HepG2 (cell line): ENCODE results near the gene TRDN. TPM values are rescaled to one million over a fixed set of nuclear protein-coding genes. Genes with fewer than 3 reads are reported as not detected.

ENCODE experiments used
- ATAC-seq: fragments of 200-7000 bp; cut with Tn5 transposase; 3 replicates; pipeline ENCODE4 v1.9.1; 2020; ENCODE audit warnings: mild to moderate bottlenecking, moderate library complexity
- BruUV-seq: library from RNA; stranded (reverse); fragments of 400-500 nt; replicated peaks from 2 replicates; lab custom pipeline; 2021; lab: Mats Ljungman, UMichigan
- CTCF ChIA-PET: fragments of 300-600 bp; formaldehyde crosslinking; extraction: SDS; loops from one replicate; lab custom pipeline; 2021; ENCODE audit warnings: low total read pairs, inconsistent platforms, low intra/inter-chr PET ratio; lab: Yijun Ruan, JAX
- POLR2A ChIA-PET: fragments of 350-600 bp; sonication (Branson Sonifier 250); formaldehyde crosslinking; loops from one replicate; lab custom pipeline; 2020; ENCODE audit warnings: antibody characterized with exemption, inconsistent platforms; lab: Yijun Ruan, JAX
- DNase-seq: peaks from one replicate; pipeline ENCODE4 v3.0.0-alpha.2; 2015; ENCODE audit warnings: low spot score
- FAIRE-seq: peaks from 3 replicates; lab custom pipeline; 2011; peaks lifted over from hg19 to GRCh38; lab: Jason Lieb, UNC
- H2AFZ ChIP-seq: one replicate; pipeline ENCODE4 v1.6.1; 2011; ENCODE audit warnings: low read length, inconsistent platforms
- H3K27ac ChIP-seq: fragments of 300-600 bp; 3 replicates; pipeline ENCODE4 v1.8.0; 2011; ENCODE audit warnings: mixed run types, mild to moderate bottlenecking, mixed read lengths, low read length, inconsistent platforms; ENCODE audit not compliant: insufficient read depth; ENCODE audit errors: extremely low read length
- H3K27me3 ChIP-seq, 2 experiments: fragments of 200-600 bp in 1 of 2; 2 replicates in 1 of 2; 3 replicates in 1 of 2; pipeline versions ENCODE4 v1.6.0 to v1.8.0; 2011; ENCODE audit warnings: low read length in 2 of 2, mild to moderate bottlenecking in 2 of 2, moderate library complexity in 2 of 2, inconsistent platforms in 1 of 2; ENCODE audit not compliant: insufficient read depth in 2 of 2, control insufficient read depth in 1 of 2
- H3K36me3 ChIP-seq, 2 experiments: fragments of 200-600 bp in 1 of 2; replicated peaks in 1 of 2; 2 replicates in 1 of 2; 3 replicates in 1 of 2; pipeline versions ENCODE4 v1.5.1 to v1.8.0; 2011; ENCODE audit warnings: low read length in 2 of 2, inconsistent platforms in 1 of 2; ENCODE audit not compliant: insufficient read depth in 2 of 2, control insufficient read depth in 1 of 2
- H3K4me1 ChIP-seq: 2 replicates; pipeline ENCODE4 v1.5.1; 2012; ENCODE audit warnings: low read length, inconsistent platforms; ENCODE audit not compliant: insufficient read depth
- H3K4me2 ChIP-seq: 2 replicates; pipeline ENCODE4 v1.6.0; 2011; ENCODE audit warnings: low read depth, low read length, inconsistent platforms
- H3K4me3 ChIP-seq, 3 experiments: fragments of 200-600 bp in 1 of 3; sonication (generic), shearing (Covaris generic) in 1 of 3; replicated peaks in 1 of 3; 2 replicates each; pipeline ENCODE4 v1.5.1; 2011 to 2016; ENCODE audit warnings: low read length in 3 of 3, inconsistent platforms in 2 of 3, low read depth in 2 of 3, mild to moderate bottlenecking in 2 of 3, control low read depth in 1 of 3, mixed read lengths in 1 of 3; ENCODE audit not compliant: insufficient read depth in 1 of 3
- H3K79me2 ChIP-seq: one replicate; pipeline ENCODE4 v1.6.1; 2011; ENCODE audit warnings: low read length, inconsistent platforms; ENCODE audit not compliant: insufficient read depth
- H3K9ac ChIP-seq: 2 replicates; pipeline ENCODE4 v1.6.0; 2011; ENCODE audit warnings: mild to moderate bottlenecking, low read depth, low read length, inconsistent platforms; ENCODE audit not compliant: insufficient read depth
- H3K9me3 ChIP-seq: 2 replicates; pipeline ENCODE4 v1.5.1; 2012; ENCODE audit warnings: mild to moderate bottlenecking, low read length
- H4K20me1 ChIP-seq: 2 replicates; pipeline ENCODE4 v1.6.0; 2011; ENCODE audit warnings: inconsistent platforms, mild to moderate bottlenecking, low read length, moderate library complexity; ENCODE audit not compliant: insufficient read depth
- ATF4 ChIP-seq, 2 experiments: fragments of 450-650 bp in 1 of 2; sonication (generic) in 1 of 2; formaldehyde crosslinking; IDR thresholded peaks; 2 replicates each; pipeline versions ENCODE4 v1.5.0 to v1.8.0; 2020 to 2022; ENCODE audit warnings: mild to moderate bottlenecking in 1 of 2, missing genetic modification reagents in 1 of 2
- BORCS8-MEF2B ChIP-seq: sonication (generic); formaldehyde crosslinking; IDR thresholded peaks from 2 replicates; pipeline ENCODE4 v1.8.0; 2022; ENCODE audit warnings: mild to moderate bottlenecking, missing genetic modification reagents
- KDM5A ChIP-seq: fragments of 200-600 bp; sonication (generic); IDR thresholded peaks from 2 replicates; pipeline ENCODE4 v1.7.0; 2018; ENCODE audit warnings: antibody characterized with exemption, mild to moderate bottlenecking, low read length, borderline replicate concordance
- NR3C1 ChIP-seq: sonication (generic); formaldehyde crosslinking; IDR thresholded peaks from 2 replicates; pipeline ENCODE4 v1.4.0; 2020; ENCODE audit warnings: missing genetic modification reagents
- ZNF263 ChIP-seq: sonication (generic); formaldehyde crosslinking; IDR thresholded peaks from 2 replicates; pipeline ENCODE4 v1.4.0; 2020; ENCODE audit warnings: missing genetic modification reagents
- WGBS: methylation state at CpG from one replicate; pipeline ENCODE4 v1.1.6; 2017; ENCODE audit warnings: low lambda C conversion rate; 5-methylcytosine and 5-hydroxymethylcytosine counted together
- in situ Hi-C: cut with HindIII; loops from 2 replicates; pipeline ENCODE4 v1.10.0; 2017; ENCODE audit warnings: low pct_unique_long_range_greater_than_20kb; ENCODE audit not compliant: extremely low pct_ligation_motif_present
- intact Hi-C: fragments of 100-400 bp; cut with micrococcal nuclease; formaldehyde crosslinking; loops from one replicate; pipeline ENCODE4 v1.10.0; 2022; ENCODE audit not compliant: unreplicated experiment
- polyA plus RNA-seq, 8 experiments: library from polyadenylated mRNA; depleted of rRNA in 3 of 8; stranded (reverse) in 7 of 8; unstranded in 1 of 8; fragments of >200 nt; fragmentation: Illumina TruSeq in 4 of 8; extraction: Trizol in 4 of 8; gene quantifications; 2 replicates each; pipeline versions ENCODE4 v1.2.1 to v1.2.3, GENCODE V29; 2011 to 2016; ENCODE audit warnings: low read depth in 4 of 8, missing spikeins in 1 of 8, mixed read lengths in 1 of 8; ENCODE audit not compliant: insufficient read depth in 1 of 8
- total RNA-seq, 5 experiments: library from RNA; depleted of rRNA; stranded (reverse); fragments of >200 nt; fragmentation: Illumina TruSeq; extraction: Trizol; gene quantifications; 2 replicates each; pipeline ENCODE4 v1.2.3, GENCODE V29; 2016; ENCODE audit warnings: low read depth in 1 of 5

TRDN gene
- total and polyA plus RNA-seq, 2 of the 13 experiments (the other 11 are each of a cell fraction or from before 2014, with no cell fraction given) = not detected

DNA sequence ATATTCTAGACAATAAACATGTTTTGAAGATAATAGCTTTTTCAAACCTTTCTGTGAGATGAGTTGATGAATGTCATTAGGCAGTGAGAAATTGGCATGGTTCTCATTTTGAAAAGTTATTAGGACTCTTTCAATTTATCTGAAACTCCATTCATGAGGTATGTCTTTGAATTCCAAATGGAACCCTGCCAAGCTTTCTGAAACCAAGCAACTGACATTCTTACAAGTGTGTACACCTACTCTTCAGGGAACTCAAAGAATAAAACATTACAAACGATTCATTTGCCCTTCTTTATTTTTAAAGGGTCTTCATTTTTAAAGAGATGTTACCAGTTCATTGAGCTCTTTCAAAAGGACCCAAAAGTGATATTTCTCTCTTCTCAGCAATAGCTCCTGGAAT is 2.1 kb upstream of the TRDN start:
- no peak for TF ChIP-seq ZNF263
- DNase-seq (no peak), FAIRE-seq (no peak), ATAC-seq (no peak)
- no peak overlapping the region for H3K4me3 ChIP-seq
- in situ Hi-C loops = no loop called here
- H3K27ac ChIP-seq = no peak overlapping the region
- ChIA-PET CTCF (no interaction called here), POLR2A (no interaction called here)
- no peak overlapping the region for H3K9ac ChIP-seq
- H3K9me3 ChIP-seq = no peaks in the 10 kb centered on the region
- no peaks in the 10 kb centered on the region for H3K79me2 ChIP-seq
- H3K27me3 ChIP-seq = no peaks in the 10 kb centered on the region
- BruUV-seq = no TSS peak
- H2AFZ ChIP-seq = no peak overlapping the region
- no peak overlapping the region for H3K4me2 ChIP-seq
- 0% methylated on average over 1 of the region's 1 CpG for WGBS
- intact Hi-C loops = no loop called here
- H4K20me1 ChIP-seq = no peaks in the 10 kb centered on the region
- H3K4me1 ChIP-seq = no peaks in the 10 kb centered on the region
- H3K36me3 ChIP-seq = no peaks in the 10 kb centered on the region

DNA sequence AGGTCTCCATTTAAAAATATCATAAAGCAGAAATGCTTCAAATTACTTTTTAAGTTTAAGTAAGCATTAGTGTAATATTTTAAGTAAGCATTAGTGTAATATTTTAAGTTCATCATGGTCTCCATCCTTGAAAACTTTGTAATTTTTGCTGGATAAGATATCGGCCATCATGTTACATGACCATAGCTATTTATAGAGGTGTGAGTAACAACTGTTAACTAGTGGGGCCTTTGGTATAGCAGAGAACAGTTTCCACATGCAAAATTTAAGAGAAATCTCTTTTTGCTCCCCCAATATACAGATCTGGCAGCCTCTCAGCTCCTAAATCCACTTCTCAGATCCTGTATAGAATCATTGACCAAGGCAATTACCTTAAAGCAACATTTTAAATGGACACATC is 468 bp downstream of the TRDN start:
- intact Hi-C loops = no loop called here
- no peak overlapping the region for H2AFZ ChIP-seq
- no peaks in the 10 kb centered on the region for H3K36me3 ChIP-seq
- ATAC-seq (no peak), FAIRE-seq (no peak), DNase-seq (no peak)
- ChIA-PET CTCF (no interaction called here), POLR2A (no interaction called here)
- 0% methylated on average over 1 of the region's 1 CpG for WGBS
- no peak overlapping the region for H3K4me2 ChIP-seq
- no peaks in the 10 kb centered on the region for H3K9me3 ChIP-seq
- in situ Hi-C loops = no loop called here
- no peaks in the 10 kb centered on the region for H3K27me3 ChIP-seq
- H3K9ac ChIP-seq = no peak overlapping the region
- no peaks in the 10 kb centered on the region for H4K20me1 ChIP-seq
- H3K4me3 ChIP-seq = no peak overlapping the region
- no peaks in the 10 kb centered on the region for H3K4me1 ChIP-seq
- TF ChIP-seq ATF4 (CRISPR knock-in tag; IDR thresholded peaks at IDR 0.05) (no peak), NR3C1 (CRISPR knock-in tag) (no peak), BORCS8-MEF2B (no peak), KDM5A (no peak)
- BruUV-seq = no TSS peak
- no peaks in the 10 kb centered on the region for H3K79me2 ChIP-seq
- no peak overlapping the region for H3K27ac ChIP-seq
